PC-3 (cell line): ENCODE measurements around the gene TTC33. TPM values are rescaled to one million over a fixed set of nuclear protein-coding genes. Genes with fewer than 3 reads are reported as not detected.
"Not testable (repeated sequence)": the region's sequence is repeated elsewhere in the genome, so short reads cannot be mapped to it uniquely, and the experiment has no call there.

ENCODE experiments used
- ATAC-seq: fragments of 200-7000 bp; cut with Tn5 transposase; 2 replicates; pipeline ENCODE4 v1.9.1; 2020; ENCODE audit warnings: mild to moderate bottlenecking, moderate library complexity
- BruUV-seq: library from RNA; stranded (reverse); fragments of 400-500 nt; replicated peaks from 2 replicates; lab custom pipeline; 2021; lab: Mats Ljungman, UMichigan
- CTCF ChIA-PET: fragments of 300-600 bp; sonication (Branson Sonifier 250); formaldehyde crosslinking; loops from one replicate; lab custom pipeline; 2022; ENCODE audit warnings: antibody characterized with exemption; lab: Charles Lee
- POLR2A ChIA-PET: fragments of 300-600 bp; sonication (Branson Sonifier 250); formaldehyde crosslinking; loops from one replicate; lab custom pipeline; 2022; ENCODE audit warnings: antibody characterized with exemption; ENCODE audit not compliant: unreplicated experiment; lab: Charles Lee
- DNase-seq: peaks from one replicate; pipeline ENCODE4 v3.0.0-alpha.2; 2015
- H2AFZ ChIP-seq: fragments of 300-600 bp; sonication (generic); 2 replicates; pipeline ENCODE4 v1.6.0; 2016; ENCODE audit warnings: antibody characterized with exemption, low read length
- H3F3A ChIP-seq: fragments of 300-600 bp; sonication (generic); one replicate; pipeline ENCODE4 v1.6.0; 2017; ENCODE audit warnings: antibody characterized with exemption, low read length, control low read depth, mild to moderate bottlenecking; ENCODE audit not compliant: unreplicated experiment
- H3K27ac ChIP-seq: fragments of 300-600 bp; sonication (generic); 2 replicates; pipeline ENCODE4 v1.5.1; 2016; ENCODE audit warnings: mild to moderate bottlenecking, low read length
- H3K27me3 ChIP-seq: fragments of 300-600 bp; sonication (generic); 2 replicates; pipeline ENCODE4 v1.6.1; 2016; ENCODE audit warnings: low read length, mixed read lengths
- H3K36me3 ChIP-seq: fragments of 300-600 bp; sonication (generic); 2 replicates; pipeline ENCODE4 v1.6.1; 2016; ENCODE audit warnings: low read depth, mixed run types, low read length, mixed read lengths
- H3K4me1 ChIP-seq: fragments of 300-600 bp; sonication (generic); 2 replicates; pipeline ENCODE4 v1.5.1; 2016; ENCODE audit warnings: low read length; ENCODE audit not compliant: insufficient read depth
- H3K4me2 ChIP-seq: fragments of 300-600 bp; sonication (generic); 2 replicates; pipeline ENCODE4 v1.6.0; 2016; ENCODE audit warnings: low read length
- H3K4me3 ChIP-seq: fragments of 300-600 bp; sonication (generic); 2 replicates; pipeline ENCODE4 v1.5.1; 2016; ENCODE audit warnings: mild to moderate bottlenecking, low read length, mixed read lengths
- H3K79me2 ChIP-seq: fragments of 300-600 bp; sonication (generic); 2 replicates; pipeline ENCODE4 v1.6.1; 2017; ENCODE audit warnings: low read length, mixed read lengths
- H3K9ac ChIP-seq: fragments of 300-600 bp; sonication (generic); 2 replicates; pipeline ENCODE4 v1.6.0; 2016; ENCODE audit warnings: mild to moderate bottlenecking, low read length
- H3K9me2 ChIP-seq: fragments of 300-600 bp; sonication (generic); replicated peaks from 2 replicates; pipeline ENCODE4 v1.6.1; 2016; ENCODE audit warnings: mixed run types, low read length, mixed read lengths
- H3K9me3 ChIP-seq: fragments of 300-600 bp; sonication (generic); 2 replicates; pipeline ENCODE4 v1.6.1; 2016; ENCODE audit warnings: low read length, mixed read lengths
- H4K20me1 ChIP-seq: fragments of 300-600 bp; sonication (generic); 2 replicates; pipeline ENCODE4 v1.6.1; 2016; ENCODE audit warnings: low read length, mixed read lengths
- CTCF ChIP-seq: fragments of 300-600 bp; sonication (generic); conservative IDR thresholded peaks from 2 replicates; pipeline ENCODE4 v1.5.1; 2017; ENCODE audit warnings: antibody characterized with exemption, low read depth, mild to moderate bottlenecking, low read length
- EZH2 ChIP-seq: fragments of 300-600 bp; sonication (generic); IDR thresholded peaks from one replicate; pipeline ENCODE4 v1.6.1; 2017; ENCODE audit warnings: antibody characterized with exemption, mild to moderate bottlenecking, low read length; ENCODE audit not compliant: unreplicated experiment
- EZH2phosphoT487 ChIP-seq: fragments of 300-600 bp; sonication (generic); IDR thresholded peaks from 2 replicates; pipeline ENCODE4 v1.6.1; 2018; ENCODE audit warnings: mild to moderate bottlenecking, antibody characterized with exemption, low read length, borderline replicate concordance
- intact Hi-C: fragments of 100-400 bp; cut with micrococcal nuclease; formaldehyde crosslinking; loops from 2 replicates; pipeline ENCODE4 v1.9.0; 2023
- total RNA-seq: library from RNA; depleted of rRNA; stranded (reverse); fragments of >200 nt; gene quantifications from 2 replicates; pipeline ENCODE4 v1.2.3, GENCODE V29; 2014

TTC33 gene
- total RNA-seq, 1 experiment from 2014 or later, result 9.0 TPM

- peak overlapping the region; percentile 47 for H3K4me3 ChIP-seq
Measured at GRCh38 chr5:40791715-40792139, 36.0 kb upstream of the TTC33 start.

DNA sequence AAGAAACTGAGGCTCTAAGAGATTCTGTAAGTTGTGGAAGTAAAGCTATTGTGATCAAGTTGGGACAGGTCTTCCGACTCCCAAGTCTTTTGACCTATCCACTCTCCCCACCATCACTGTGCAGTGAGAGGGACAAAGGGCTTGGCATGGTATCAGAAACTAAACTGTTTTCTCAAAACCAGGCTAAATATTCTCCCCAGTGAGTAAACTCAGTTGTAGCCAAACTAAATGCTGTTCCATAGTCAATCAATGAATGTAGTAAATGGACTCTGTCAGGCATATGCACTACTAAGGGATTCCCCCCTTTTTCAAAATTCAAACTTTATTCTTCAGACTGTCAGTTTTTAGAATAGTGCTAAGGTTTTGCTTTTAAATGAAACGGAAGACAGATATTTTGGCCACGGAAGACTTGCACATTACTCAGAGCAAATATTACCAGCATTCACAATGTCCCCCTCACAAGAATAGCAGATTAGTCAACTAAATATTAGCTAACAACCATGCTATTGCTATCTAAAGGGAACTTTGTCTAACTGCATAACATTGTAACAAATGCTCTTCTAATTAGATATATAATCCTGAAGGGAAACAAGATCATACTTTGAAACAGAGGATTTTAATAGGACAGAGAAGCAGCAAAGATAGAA is 35.3 kb upstream of the TTC33 start:
- CTCF ChIA-PET, result no interaction called here
- Histone ChIP-seq H3K27me3 (no peaks in the 10 kb centered on the region), H3K9ac (peak overlapping the region; percentile 51), H3K4me3 (peak overlapping the region; percentile 47), H3K79me2 (peaks cover 100% of the 10 kb centered on the region), H3K36me3 (peaks cover 23% of the 10 kb centered on the region), H4K20me1 (peaks cover 44% of the 10 kb centered on the region), H3F3A (peaks cover 3% of the 10 kb centered on the region), H3K4me1 (peaks cover 30% of the 10 kb centered on the region), H3K9me2 (no peaks in the 10 kb centered on the region), H3K9me3 (peaks cover 7% of the 10 kb centered on the region; the same call in 1 of the 2 replicates), H3K4me2 (peak overlapping the region; percentile 78), H2AFZ (no peak overlapping the region), H3K27ac (peak overlapping the region; percentile 86)
- peak; percentile 64 for DNase-seq
- ATAC-seq, result peak; percentile 83
- POLR2A ChIA-PET, result interaction anchor here (0.6 kb wide), 1 partner anchor 33 kb away, joined by 4 read pairs; no protein-coding TSS in a partner anchor
- intact Hi-C loops, result no loop called here
- no peak for TF ChIP-seq EZH2
- TF ChIP-seq EZH2phosphoT487, result no peak
- TF ChIP-seq CTCF, result no peak
- no TSS peak for BruUV-seq

More at GRCh38 chr5:40791715-40792139, 36.0 kb upstream of the TTC33 start:
- DNase-seq, result peak; percentile 48
- POLR2A ChIA-PET, result interaction anchor here (0.6 kb wide), 1 partner anchor 33 kb away, joined by 4 read pairs; no protein-coding TSS in a partner anchor
- no peak overlapping the region for H2AFZ ChIP-seq
- H3K4me1 ChIP-seq, result peaks cover 36% of the 10 kb centered on the region
- H3K27me3 ChIP-seq, result no peaks in the 10 kb centered on the region
- TF ChIP-seq CTCF, result no peak
- no peak for TF ChIP-seq EZH2phosphoT487
- TF ChIP-seq EZH2, result no peak
- intact Hi-C loops, result no loop called here
- H3K4me2 ChIP-seq, result peak overlapping the region; percentile 78
- CTCF ChIA-PET, result no interaction called here
- peaks cover 100% of the 10 kb centered on the region for H3K79me2 ChIP-seq
- H3K9ac ChIP-seq, result peak overlapping the region; percentile 51
- peaks cover 3% of the 10 kb centered on the region for H3F3A ChIP-seq
- BruUV-seq, result no TSS peak
- H3K9me3 ChIP-seq, result peaks cover 7% of the 10 kb centered on the region; the same call in 1 of the 2 replicates
- peak; percentile 75 for ATAC-seq
- peaks cover 50% of the 10 kb centered on the region for H4K20me1 ChIP-seq
- peaks cover 20% of the 10 kb centered on the region for H3K36me3 ChIP-seq
- no peaks in the 10 kb centered on the region for H3K9me2 ChIP-seq
- H3K27ac ChIP-seq, result peak overlapping the region; percentile 86

- H4K20me1 ChIP-seq, result peaks cover 38% of the 10 kb centered on the region
- H3F3A ChIP-seq, POLR2A ChIA-PET, H3K9ac ChIP-seq, H3K27me3 ChIP-seq, CTCF ChIA-PET, ATAC-seq, BruUV-seq, intact Hi-C loops, H3K9me3 ChIP-seq, DNase-seq, H3K9me2 ChIP-seq, H3K27ac ChIP-seq, H3K4me2 ChIP-seq, H3K4me3 ChIP-seq, H2AFZ ChIP-seq: not testable (repeated sequence)
- H3K36me3 ChIP-seq, result peaks cover 18% of the 10 kb centered on the region
- peaks cover 99% of the 10 kb centered on the region for H3K79me2 ChIP-seq
- H3K4me1 ChIP-seq, result peaks cover 28% of the 10 kb centered on the region
Measured at GRCh38 chr5:40788941-40789340, 33.2 kb upstream of the TTC33 start.
